ENCODE data around the gene ORC5.

- TF ChIP-seq, protein P1, sequence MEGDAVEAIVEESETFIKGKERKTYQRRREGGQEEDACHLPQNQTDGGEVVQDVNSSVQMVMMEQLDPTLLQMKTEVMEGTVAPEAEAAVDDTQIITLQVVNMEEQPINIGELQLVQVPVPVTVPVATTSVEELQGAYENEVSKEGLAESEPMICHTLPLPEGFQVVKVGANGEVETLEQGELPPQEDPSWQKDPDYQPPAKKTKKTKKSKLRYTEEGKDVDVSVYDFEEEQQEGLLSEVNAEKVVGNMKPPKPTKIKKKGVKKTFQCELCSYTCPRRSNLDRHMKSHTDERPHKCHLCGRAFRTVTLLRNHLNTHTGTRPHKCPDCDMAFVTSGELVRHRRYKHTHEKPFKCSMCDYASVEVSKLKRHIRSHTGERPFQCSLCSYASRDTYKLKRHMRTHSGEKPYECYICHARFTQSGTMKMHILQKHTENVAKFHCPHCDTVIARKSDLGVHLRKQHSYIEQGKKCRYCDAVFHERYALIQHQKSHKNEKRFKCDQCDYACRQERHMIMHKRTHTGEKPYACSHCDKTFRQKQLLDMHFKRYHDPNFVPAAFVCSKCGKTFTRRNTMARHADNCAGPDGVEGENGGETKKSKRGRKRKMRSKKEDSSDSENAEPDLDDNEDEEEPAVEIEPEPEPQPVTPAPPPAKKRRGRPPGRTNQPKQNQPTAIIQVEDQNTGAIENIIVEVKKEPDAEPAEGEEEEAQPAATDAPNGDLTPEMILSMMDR (conservative IDR thresholded peaks at IDR 0.05 in 1 of 2, IDR thresholded peaks at IDR 0.05 in 1 of 2; ENCODE audit: low read depth in 1 of 2, low read length in 2 of 2): no peak
- no peak for TF ChIP-seq EZH2 (IDR thresholded peaks at IDR 0.05; ENCODE audit: low read length, missing control alignments)
Observed at GRCh38 chr7:104161244-104161643, 46.6 kb downstream of the ORC5 start.

Data from fibroblast of lung (primary cell).